Measurements from ENCODE around the gene FIBIN. TPM values are rescaled to one million over a fixed set of nuclear protein-coding genes. Genes with fewer than 3 reads are reported as not detected.

Gene FIBIN
- total RNA-seq, 1 donor, result 22.6 TPM

DNA sequence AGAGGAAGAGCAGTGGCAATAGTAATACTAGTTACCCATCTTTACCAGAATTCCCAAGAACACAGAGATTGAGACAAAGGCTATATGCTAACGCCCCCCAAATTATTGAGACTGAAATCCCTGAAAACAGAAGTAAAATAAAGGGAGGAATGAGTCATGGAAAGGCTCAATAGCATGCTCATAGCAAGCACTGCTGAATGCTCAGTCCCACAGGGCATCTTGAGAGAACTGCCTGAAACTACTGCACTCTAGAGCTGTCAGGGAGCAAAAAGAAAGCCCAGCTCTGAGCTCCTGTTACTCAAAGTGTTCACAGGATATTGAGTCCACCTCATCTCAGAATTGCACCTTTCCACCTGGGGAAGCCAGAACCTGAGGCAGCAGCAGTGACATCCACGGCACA lies 44.1 kb upstream of the FIBIN start:
- H3K4me3 ChIP-seq (ENCODE audit: low read depth, low read length), result no peak overlapping the region
- no peak for DNase-seq (ENCODE audit: low read depth)
- no peak for TF ChIP-seq CTCF (IDR thresholded peaks at IDR 0.05; ENCODE audit: insufficient read depth, low read length)

GRCh38 chr11:26950260-26950719 lies 43.6 kb upstream of the FIBIN start:
- peak; percentile 76 for DNase-seq (ENCODE audit: low read depth)
- no peak overlapping the region for H3K4me3 ChIP-seq (ENCODE audit: low read depth, low read length)
- no peak for TF ChIP-seq CTCF (IDR thresholded peaks at IDR 0.05; ENCODE audit: insufficient read depth, low read length)

DNA sequence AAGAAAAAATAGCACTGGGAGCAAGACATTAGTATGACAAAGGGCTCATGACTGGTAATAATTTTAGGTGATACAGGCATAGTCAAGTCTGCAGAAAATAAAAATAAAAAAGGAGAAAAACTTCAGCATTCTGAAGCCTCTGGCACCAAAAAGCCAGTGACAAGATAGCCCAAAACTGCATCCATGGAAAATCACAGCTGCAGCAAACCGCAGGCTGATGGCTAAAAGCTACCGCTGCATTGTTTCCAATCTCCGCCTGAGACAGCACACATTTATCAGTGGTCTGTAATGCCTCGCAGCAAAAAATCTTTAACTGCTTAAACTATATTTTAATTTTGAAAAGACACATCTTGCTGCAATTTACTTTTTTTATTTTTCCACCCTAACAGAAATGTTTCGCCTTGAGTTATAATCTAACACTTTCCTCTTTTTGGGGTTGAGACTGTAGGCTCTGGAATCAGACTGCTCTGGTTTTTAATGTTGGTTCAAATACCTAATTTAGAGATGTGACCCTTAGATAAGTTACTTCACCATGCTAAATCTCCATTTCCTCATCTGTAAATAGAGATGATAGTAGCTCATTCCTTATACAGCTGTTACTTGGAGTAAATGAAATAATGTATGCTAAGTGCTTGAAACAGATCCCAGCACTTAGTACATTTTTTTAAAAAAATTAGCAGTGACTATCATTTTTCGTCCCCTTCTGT lies 42.0 kb upstream of the FIBIN start:
- H3K4me3 ChIP-seq (ENCODE audit: low read depth, low read length), result no peak overlapping the region
- DNase-seq (ENCODE audit: low read depth), result no peak
- no peak for TF ChIP-seq CTCF (IDR thresholded peaks at IDR 0.05; ENCODE audit: insufficient read depth, low read length)

DNA sequence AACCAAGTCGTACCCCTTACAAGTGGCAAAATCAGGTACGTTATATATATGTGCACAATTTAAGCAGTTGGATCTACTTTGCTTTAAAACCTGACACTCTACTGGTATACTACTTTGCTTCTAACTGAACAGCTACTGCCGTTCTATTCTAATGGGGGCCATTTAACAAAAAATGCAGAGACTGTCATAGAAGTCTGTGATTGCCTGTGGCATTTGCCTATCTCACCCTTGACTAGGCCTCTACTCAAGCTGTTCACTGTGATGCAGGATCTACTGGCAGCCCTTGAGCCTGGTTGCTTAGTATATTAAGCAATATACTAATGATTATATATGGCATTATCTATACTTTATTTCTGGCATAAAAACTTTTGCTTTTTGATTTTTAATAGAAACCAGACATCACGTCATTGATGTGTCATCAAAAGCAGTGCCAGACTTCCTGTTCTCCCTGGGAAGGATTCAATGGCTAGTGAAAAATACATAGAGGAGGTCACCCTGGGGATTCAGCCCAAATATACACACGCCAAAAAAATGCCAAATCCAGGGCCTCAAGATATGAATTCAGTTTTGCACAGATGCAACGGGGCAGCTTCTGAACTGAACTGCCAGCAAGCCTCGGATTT lies 40.0 kb upstream of the FIBIN start:
- peak; percentile 98 for DNase-seq (ENCODE audit: low read depth)
- H3K4me3 ChIP-seq (ENCODE audit: low read depth, low read length), result no peak overlapping the region
- TF ChIP-seq CTCF (IDR thresholded peaks at IDR 0.05; ENCODE audit: insufficient read depth, low read length), result no peak

DNA sequence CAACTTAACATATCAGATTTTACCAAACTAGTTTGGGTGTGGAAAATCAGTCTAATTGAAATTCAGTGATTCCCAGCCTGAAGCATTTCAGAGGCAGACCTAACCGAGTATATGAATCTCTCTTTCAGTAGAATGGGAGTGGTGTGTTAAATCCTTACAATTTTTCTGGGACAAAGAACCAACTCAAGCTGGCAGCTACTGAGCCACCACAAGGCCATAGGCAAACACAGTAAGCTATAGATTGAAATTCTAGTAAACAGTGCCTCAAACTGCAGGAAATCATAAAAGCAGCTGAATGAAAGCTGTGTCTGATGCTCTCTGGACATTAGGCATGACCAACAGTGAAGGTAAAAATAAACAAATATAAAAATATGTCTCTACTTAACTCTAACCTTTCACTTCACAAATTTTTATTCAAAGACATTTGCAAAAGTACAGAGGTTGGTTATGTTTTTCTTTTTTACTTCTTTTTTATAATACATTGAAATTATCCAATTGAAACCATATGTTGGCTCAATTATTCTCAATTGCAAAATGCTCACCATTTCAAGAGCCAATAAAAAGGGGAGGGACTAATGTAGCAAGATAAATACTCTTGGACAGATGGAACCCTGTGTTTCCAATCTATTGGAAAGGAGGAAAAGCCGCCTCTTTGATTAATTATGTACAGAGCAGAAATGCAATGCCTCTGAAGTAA lies 35.8 kb upstream of the FIBIN start:
- H3K4me3 ChIP-seq (ENCODE audit: low read depth, low read length), result no peak overlapping the region
- TF ChIP-seq CTCF (IDR thresholded peaks at IDR 0.05; ENCODE audit: insufficient read depth, low read length), result no peak
- peak; percentile 34 for DNase-seq (ENCODE audit: low read depth)

DNA sequence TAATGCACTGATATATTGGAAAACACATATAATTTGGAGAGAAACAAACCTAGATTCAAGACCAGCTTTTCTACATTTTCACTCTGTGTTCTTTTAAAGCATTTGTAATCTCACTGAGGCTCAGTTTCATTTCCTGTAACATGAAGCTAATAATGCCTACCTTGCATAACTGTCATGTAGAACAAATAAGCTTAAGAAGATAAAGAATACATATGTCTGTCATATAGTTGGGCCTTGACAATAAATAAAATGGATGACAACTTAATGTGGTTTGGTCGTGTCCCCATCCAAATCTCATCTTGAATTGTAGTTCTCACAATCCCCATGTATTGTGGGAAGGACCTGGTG lies 35.2 kb upstream of the FIBIN start:
- DNase-seq (ENCODE audit: low read depth), result no peak
- no peak overlapping the region for H3K4me3 ChIP-seq (ENCODE audit: low read depth, low read length)
- TF ChIP-seq CTCF (IDR thresholded peaks at IDR 0.05; ENCODE audit: insufficient read depth, low read length), result no peak
